ENCODE results near the gene ADCYAP1R1.

ADCYAP1R1 gene

DNA sequence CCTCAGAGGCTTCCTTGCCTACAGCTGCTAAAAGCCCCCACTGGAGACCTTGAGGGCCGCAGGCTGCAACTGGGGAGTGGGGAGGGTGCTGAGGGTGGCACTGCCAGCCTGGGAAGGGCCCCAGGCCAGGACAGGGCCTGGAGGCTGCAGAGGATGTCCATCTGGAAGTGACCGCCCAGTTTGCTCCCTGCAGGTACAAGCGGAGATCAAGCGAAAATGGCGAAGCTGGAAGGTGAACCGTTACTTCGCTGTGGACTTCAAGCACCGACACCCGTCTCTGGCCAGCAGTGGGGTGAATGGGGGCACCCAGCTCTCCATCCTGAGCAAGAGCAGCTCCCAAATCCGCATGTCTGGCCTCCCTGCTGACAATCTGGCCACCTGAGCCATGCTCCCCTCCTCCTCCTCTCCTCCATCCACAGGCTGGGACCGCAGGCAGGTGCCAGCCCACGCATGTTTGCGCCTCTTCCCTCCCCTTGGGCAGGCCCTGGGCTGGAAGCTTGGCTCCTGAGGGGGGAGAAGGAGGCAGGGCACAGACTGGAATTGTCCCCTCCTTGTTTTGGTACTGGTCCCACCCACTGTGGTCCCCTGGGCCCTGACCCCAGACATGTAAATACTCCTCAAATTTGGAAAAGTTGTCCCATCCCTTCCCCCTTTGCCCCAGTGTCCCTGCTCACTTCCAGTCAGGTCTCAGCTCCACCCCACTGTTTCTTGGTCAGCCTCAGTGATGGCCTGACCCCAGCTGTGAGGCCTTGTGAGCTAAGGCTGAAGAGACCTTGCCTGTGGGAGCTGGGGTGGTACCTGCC lies 54.4 kb downstream of the ADCYAP1R1 start:
- no peak for DNase-seq (ENCODE audit: low read depth in 3 of 3)

DNA sequence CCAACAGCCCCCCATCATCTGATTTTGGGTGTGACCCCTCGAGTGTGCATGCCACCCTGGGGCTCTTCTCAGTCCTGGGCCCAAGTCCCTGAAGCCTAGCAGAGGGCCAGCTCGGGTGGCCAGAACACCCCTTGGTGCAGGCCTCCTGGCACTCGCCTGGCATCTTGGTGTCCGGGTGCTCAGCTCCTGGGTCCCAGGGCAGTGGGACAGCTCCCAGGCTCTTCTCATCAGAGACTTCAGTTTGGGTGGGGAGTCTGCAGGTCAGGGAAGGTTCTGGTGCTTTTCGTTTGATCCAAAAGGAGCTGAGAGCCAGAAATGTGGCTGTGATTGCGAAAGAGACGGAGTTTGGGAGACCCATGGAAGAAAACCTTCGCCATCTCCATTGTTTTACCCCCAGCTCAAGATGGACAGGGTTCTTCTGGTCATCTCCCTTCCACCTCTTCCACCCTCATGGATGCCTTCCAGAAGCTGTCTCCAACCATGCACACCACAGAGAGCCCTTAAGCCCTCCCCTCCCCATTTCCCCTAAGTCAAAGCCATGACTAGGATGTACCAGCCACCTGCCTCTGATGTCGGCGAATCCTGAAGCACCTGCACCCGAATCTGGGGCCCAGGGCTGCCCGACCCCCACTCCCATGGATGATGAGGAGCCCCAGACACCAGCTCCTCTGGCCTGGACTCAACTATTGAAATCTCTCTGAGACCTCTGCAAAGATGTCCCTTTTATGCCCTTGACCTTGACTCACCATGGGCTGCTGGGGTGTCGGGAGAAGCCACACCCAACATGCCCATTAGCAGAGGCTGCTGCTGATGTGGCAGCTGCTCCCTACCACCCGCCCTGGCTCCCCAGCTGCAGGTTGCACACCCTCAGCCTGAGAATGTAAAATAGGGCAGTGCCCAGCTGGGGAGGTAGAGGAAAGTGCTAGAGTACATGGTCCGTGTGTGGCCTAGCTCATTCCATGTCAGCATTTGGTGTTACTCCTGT lies 55.3 kb downstream of the ADCYAP1R1 start:
- no peak for DNase-seq (ENCODE audit: low read depth in 3 of 3)

DNA sequence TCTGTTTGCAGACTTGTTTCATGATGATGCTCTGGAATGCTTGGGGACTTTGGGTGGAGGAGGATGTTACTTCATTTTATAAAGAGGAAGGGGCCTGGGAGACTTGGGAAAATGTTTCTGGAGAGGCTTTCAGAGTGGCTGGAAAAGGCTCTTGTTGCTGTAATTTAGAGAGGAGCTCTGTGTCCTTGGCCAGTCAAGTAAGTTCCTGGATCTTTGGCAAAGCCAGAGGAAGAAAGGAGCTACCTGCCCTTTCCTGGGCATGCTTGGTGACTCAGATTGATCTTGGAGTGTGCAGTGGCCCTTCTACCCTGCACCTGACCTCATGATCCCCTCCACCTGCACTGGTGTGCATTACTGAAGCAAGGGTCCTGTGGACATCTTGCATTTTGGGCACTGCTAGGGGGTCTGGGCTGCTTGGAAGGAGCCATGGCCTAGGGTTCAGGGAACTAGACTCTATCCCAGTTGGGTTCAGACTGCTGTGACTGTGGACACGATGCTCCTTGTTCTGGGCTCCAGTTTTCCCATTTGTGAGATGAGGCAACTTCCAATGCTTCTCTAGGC lies 56.1 kb downstream of the ADCYAP1R1 start:
- no peak for DNase-seq (ENCODE audit: low read depth in 3 of 3)

DNA sequence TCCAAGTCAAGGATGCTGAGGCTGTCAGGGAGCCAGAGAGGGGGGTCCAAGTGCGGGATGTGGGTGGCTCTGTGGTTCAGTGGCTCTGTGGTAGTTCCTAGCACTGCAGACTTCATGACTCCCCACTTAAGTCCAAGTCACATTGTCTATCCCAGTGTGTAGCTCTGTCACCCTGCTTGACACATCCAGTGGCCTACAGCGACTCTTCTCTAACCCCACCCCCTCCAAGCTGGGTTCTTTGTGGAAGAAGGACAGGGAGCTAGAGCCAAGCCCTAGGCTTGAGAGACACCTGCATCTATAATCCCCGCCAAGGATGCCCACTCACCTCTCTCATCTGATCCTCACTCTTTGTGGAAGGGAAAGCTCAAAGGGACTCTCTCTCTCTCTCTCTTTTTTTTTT lies 57.6 kb downstream of the ADCYAP1R1 start:
- no peak for DNase-seq (ENCODE audit: low read depth in 3 of 3)

DNA sequence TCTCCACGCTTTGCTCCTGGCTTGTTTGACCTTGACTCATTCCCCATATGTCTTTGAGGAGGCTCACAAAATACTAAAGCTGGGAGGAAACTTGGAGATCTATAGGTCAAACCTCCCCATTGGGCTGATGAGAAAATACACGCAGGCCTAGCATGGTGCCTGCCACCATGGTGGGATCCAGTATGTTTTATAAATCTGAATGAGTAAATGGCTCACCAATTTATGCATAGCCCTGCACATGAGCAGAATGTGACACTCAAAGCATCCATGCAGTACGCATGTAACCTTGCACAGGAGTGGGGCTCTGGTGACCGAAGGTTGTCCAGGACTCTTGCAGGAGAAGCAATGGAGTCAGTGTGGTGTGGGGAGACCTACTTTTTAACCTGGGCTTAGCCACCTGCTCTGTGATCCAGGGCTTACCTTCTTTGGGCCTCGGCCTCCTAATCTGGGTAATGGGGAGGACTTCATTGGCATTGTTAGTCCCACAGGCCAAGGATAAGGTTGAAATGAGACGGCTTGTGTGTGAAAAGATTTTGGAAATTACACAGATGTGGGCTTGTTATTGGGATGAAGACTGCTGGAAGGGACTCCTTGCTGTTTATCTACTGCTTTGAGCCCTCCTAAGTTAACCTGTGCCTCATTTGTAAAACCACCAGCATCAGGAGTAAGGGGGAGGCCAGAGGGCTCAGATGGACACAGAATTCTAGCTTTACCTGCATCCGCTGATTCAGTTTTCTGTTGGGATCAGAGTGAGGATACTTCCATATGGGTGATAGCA lies 58.4 kb downstream of the ADCYAP1R1 start:
- no peak for DNase-seq (ENCODE audit: low read depth in 3 of 3)

DNA sequence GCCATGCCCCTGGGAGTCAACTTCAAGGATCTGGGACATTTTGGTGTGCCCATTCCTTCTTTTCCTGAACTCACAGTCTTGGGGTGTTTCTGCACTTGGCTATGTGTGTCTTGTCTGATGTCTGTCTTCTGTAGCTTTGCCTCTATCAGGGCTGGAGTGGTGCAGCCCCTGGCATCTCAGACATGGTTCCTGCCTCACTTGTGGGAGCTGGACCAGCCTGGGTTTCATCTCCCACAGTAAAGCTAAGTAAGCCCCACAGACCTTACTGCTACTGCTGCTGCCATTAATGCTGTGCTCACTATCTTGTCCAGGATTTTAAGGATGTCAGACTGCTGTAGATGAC lies 59.0 kb downstream of the ADCYAP1R1 start:
- no peak for DNase-seq (ENCODE audit: low read depth in 3 of 3)

DNA sequence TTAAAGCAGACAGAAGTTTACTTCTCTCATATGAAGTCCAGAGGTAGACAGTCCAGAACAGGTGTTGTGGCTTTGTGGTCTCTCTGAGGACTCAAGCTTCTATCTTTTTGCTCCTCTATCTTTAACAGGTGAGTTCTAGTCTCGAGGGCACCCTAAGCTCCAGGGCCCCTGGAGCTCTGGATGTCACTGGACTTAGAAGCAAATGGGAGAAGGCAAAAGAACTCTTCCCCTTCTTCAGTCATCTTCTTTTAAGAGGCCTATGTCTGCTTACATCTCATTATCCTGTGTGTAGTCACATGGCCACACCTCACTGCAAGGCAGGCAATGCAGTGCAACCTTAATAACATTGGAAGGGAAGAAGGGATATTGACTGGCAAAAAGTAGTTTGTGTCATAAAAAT lies 61.6 kb downstream of the ADCYAP1R1 start:
- no peak for DNase-seq (ENCODE audit: low read depth in 3 of 3)

DNA sequence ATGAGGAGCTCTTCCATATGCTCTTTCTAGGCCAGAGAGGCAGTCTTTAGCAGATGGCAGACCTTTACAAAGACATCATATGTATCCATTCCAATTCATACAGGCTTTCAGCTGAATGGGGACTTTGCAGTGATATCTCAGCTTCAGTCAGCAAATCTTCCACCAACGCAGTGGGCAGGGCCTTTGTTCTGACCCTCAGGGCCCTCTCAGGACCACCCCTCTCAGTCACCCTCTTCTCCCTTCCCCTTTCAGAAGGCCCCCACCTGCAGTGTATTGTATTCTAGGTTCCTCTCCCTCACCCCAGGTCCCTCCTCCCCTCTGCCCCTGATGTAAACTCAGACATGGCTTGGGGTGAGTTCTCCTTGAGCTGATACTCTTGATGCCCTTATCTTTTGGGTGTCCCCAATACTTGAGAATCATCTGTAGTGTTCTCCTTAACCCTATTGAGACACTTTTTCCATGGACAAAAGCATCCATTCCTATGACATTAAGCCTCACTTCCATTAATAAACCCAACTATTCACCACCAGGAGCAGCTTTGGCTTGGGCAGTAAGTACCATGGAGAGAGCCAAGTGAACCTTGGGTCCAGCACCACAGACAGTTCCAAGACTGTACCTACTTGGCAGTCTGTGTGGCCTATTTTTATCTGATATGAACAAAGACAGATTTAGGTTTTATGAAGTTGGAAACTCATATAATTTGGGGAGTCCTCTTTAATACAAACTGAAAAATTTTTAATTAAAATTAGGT lies 62.7 kb downstream of the ADCYAP1R1 start:
- DNase-seq (ENCODE audit: low read depth in 3 of 3) = no peak

DNA sequence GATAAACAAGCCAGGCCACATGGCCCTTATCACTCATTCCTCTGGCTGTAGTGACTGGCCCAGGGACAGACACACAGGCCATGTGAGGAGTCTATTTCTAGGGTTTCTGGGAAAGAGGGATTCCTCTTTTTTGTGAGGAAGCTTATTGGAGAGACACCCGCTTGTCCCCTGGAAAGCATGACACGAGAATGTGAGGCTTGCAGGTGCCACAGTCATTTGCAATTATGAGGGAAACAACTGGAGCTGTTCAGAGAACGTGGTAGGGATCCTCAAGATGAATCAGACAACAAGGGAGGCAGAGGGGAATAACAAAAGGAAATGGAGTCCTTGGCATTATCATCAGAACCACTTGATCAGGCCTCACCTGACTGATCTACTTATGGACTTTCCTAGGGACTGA lies 64.5 kb downstream of the ADCYAP1R1 start:
- no peak for DNase-seq (ENCODE audit: low read depth in 3 of 3)

DNA sequence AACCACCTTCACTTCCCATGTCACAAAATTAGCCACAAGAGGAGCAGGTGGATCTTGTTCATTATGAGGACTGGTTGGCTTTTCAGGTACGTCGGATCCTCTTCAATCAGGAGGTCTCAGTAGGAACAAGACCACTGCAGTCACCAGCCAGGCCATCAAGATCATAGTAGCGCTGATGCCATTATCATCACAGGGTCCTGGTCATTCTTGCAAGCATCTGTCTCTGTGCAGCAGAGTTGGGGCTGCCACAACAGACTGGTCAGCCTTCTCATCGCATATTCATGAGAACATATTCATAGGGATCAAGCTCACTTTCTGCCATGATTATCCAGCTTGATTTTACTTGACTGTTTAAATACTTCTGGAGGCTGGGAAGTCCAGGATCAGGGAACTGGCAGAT lies 67.1 kb downstream of the ADCYAP1R1 start:
- DNase-seq (ENCODE audit: low read depth in 3 of 3) = no peak

DNA sequence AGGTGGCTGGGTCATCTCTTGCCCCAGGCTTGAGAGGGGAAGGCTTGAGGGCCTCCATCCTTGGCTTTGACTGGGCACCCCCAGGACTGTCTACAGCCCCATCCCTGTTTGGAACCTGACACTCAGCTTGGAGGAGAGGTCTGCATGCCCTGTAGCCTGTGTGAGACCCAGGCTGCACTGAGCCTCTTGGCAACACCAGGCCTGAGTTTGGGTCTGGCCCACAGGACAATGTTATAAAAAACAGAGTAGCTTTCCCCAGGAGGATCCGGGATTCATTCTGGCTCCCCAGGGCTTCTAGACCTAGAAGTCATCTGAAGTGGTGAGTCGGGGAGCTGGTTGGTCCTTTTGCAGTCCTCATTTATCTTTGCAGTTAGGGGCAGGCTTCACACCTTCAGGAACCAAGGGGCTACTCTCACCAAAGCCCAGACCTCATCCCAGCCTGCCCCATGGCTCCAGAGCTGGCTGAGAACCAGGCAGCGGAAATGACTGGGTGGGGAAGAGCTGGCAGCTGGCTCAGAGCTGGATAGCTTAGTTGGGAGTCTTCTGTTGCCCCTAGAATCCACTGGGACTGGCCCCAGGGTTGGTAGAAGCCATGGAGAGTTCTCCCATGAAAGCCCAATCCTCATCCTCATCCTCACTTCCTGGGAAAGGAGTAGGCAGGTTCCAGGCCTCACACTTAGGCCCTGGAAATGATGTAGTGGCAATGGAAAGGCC lies 68.8 kb downstream of the ADCYAP1R1 start:
- no peak for DNase-seq (ENCODE audit: low read depth in 3 of 3)

DNA sequence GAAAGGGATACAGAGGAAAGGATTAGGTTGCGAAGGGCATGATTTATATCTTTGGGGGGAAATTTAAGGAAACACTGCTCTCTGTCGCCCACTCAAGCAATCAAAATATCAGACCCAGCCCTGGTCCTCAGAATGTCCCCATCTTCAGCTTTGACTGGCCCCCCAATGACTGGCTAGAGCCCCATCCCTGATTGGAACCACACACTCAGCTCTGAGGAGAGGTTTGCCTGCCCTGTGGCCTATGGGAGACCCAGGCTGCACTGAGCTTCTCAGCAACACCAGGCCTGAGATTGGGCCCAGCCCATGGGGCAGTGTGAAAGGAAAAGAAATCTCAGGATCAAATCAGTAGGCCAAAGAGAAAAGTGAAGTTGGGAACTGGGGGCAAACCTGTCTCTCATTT lies 69.5 kb downstream of the ADCYAP1R1 start:
- no peak for DNase-seq (ENCODE audit: low read depth in 3 of 3)

DNA sequence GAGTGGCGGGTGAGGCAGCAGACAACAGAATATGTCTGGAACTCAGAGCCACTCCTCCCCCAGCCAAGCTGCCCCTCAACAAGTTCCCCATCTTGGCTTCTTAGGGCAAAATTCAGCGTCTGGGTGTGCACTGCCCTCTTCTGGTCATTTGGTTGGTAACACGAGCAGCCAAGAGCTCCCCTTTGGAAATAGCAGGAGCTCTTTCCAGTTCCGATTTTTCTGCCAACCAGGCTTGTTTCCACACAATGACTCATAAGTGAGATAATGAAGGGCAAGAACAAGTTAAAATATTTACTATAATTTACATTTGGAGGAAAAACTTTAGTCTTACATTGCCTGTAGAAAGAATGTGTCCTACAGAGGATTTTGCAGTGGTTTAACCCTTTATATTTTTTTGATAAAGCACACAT lies 70.5 kb downstream of the ADCYAP1R1 start:
- no peak for DNase-seq (ENCODE audit: low read depth in 3 of 3)

DNA sequence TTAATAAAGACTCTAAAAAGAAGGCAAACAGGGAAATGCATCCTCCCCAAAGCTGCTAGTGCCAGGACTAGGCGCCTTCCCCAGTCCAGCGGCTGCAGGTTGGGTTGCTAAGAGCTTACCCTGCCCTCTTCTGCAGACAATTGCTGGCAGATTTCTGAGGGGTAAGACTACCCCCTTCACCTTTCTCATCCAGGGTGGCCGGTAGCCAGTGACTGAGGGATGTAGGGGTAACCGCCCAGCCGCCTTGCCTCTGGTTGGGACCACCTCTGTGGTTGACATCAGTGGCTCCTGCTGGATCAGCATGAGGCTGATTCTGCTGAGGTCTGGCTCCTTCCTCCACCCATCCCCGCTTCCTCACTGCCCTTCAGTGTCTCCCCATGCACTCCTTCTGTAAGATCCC lies 71.2 kb downstream of the ADCYAP1R1 start:
- no peak for DNase-seq (ENCODE audit: low read depth in 3 of 3)

DNA sequence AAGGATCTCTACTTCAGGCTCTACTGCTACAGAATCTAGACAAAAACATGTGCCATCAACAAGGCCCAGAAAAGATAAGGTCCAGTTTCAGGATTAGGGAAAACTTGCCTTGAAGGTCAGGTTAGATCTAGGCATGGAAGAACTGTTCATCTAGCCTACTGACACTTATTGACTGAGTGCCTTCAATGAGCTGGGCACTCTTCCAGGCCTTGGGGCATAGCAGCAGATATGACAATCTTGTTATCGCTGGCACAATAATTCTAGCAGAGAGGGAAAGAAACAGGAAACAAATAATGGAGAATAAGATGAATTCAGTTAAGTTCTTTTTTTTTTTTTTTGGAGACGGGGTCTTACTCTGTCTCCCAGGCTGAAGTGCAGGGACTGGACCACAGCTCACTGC lies 71.6 kb downstream of the ADCYAP1R1 start:
- DNase-seq (ENCODE audit: low read depth in 3 of 3) = no peak

DNA sequence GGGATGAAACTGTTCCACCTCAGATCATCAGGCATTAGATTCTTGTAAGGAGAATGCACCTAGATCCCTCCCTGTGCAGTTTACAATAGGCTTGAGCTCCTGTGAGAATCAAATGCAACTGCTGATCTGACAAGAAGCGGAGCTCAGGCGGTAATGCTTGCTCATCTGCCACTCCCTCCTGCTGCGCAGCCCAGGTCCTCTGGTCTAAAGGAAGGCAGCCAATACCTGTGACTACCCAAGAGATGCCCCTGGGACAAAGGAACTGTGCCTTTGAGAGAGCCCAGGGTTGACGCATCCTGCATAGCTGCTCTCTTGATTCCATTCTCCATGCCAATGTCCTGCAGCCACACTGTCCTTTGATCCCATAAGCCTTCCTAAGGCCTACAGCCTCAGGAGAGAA lies 73.1 kb downstream of the ADCYAP1R1 start:
- DNase-seq (ENCODE audit: low read depth in 3 of 3) = no peak

DNA sequence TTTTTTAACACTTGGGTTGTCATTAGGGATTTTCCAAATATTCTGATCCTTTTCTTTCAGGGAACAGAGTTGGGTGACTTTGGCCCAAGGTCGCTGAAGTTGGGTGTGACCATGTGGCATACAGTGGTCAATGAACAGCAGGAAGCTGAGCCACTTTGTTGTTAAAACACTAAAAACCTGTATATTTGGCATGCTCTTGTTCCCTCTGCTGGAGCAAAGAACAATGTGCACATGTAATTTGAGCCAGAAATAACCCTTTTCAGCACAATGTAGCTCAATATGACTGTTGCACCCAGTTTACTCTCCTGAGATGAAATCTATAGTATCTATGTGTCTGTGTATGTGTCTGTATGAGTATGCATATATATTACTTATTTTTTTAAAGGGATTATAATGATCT lies 74.9 kb downstream of the ADCYAP1R1 start:
- no peak for DNase-seq (ENCODE audit: low read depth in 3 of 3)

DNA sequence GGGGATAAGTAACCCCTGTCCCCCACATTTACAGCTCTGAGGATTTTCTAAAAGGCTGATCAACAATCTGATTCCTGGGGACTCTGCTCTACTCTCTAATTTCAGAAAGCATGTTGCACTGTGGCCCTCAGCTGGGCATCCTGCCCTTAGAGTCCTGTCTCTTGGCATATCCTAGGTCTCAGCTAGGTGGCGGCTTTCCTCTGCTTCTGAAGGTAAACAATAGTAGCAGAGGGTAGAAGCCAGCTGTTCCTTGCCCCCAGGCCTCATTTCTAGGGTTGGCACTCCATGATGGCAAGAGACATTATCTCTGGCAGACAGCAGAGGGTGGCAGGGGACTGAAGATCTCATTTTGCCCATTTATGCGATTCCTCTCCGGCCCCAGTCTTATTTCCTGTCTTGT lies 77.0 kb downstream of the ADCYAP1R1 start:
- no peak for DNase-seq (ENCODE audit: low read depth in 3 of 3)

DNA sequence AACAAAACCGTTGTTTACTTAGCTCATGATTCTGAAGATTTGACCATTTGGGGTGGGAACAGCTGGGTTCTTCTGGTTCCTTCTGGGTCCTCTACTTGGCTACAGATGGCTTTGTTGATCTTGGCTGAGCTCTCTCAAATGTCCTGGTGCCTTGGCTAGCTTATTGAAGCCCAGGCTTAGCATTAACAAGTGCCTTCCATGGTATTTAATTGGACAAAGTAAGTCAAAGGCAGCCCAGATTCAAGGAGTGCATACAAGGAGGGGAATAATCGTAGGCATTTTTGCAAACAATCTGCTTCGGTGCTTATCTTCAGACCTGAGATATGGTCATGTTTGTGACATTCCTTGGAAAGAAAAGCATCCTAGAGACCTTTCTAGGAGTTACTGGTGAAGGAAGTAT lies 81.4 kb downstream of the ADCYAP1R1 start:
- no peak for DNase-seq (ENCODE audit: low read depth in 3 of 3)

All from stimulated activated CD4-positive, alpha-beta T cell treated with anti-CD3 and anti-CD28 coated beads, TNF-alpha, amount 100 ng/mL, for 4 hours (primary cell).